ENCODE measurements around the gene KCNK3.

KCNK3 gene

DNA sequence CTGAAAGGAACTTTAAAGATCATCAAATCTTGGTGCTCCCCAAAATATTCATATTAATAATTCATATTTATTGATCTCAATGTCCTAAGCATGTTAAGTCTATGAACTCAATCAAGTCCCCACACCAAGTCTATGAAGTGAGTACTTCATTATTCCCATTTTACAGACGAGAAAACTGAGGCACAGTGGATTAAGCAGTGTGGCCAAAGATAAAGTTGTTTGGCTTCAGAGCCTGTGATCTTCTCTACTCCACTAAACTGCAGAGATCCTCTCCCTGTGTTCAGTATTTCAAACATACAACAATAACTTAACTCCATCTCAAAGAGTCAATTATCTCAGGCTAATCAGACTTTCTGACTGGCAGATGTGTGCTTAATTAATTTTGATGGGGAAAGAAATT, 29.8 kb downstream of the KCNK3 start:
- H3K27me3 ChIP-seq (replicated peaks; ENCODE audit: control insufficient read depth, insufficient read depth, low read length) = no peaks in the 10 kb centered on the region
- TF ChIP-seq, protein P1, sequence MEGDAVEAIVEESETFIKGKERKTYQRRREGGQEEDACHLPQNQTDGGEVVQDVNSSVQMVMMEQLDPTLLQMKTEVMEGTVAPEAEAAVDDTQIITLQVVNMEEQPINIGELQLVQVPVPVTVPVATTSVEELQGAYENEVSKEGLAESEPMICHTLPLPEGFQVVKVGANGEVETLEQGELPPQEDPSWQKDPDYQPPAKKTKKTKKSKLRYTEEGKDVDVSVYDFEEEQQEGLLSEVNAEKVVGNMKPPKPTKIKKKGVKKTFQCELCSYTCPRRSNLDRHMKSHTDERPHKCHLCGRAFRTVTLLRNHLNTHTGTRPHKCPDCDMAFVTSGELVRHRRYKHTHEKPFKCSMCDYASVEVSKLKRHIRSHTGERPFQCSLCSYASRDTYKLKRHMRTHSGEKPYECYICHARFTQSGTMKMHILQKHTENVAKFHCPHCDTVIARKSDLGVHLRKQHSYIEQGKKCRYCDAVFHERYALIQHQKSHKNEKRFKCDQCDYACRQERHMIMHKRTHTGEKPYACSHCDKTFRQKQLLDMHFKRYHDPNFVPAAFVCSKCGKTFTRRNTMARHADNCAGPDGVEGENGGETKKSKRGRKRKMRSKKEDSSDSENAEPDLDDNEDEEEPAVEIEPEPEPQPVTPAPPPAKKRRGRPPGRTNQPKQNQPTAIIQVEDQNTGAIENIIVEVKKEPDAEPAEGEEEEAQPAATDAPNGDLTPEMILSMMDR (IDR thresholded peaks at IDR 0.05; ENCODE audit: insufficient read depth, low read length, poor library complexity, severe bottlenecking) = no peak
- no peak overlapping the region for H3K4me3 ChIP-seq (replicated peaks; ENCODE audit: low read depth, low read length)
- no peaks in the 10 kb centered on the region for H3K36me3 ChIP-seq (ENCODE audit: control insufficient read depth, insufficient read depth, low read length)
- no peak for DNase-seq (ENCODE audit: extremely low read depth, insufficient read length)

GRCh38 chr2:26722911-26723310, 30.4 kb downstream of the KCNK3 start:
- no peak for DNase-seq (ENCODE audit: extremely low read depth, insufficient read length)
- no peaks in the 10 kb centered on the region for H3K36me3 ChIP-seq (ENCODE audit: control insufficient read depth, insufficient read depth, low read length)
- H3K27me3 ChIP-seq (replicated peaks; ENCODE audit: control insufficient read depth, insufficient read depth, low read length) = no peaks in the 10 kb centered on the region
- TF ChIP-seq, protein P1 (IDR thresholded peaks at IDR 0.05; ENCODE audit: insufficient read depth, low read length, poor library complexity, severe bottlenecking) = no peak
- no peak overlapping the region for H3K4me3 ChIP-seq (replicated peaks; ENCODE audit: low read depth, low read length)

GRCh38 chr2:26723475-26723874, 31.0 kb downstream of the KCNK3 start:
- no peak overlapping the region for H3K4me3 ChIP-seq (replicated peaks; ENCODE audit: low read depth, low read length)
- TF ChIP-seq, protein P1 (IDR thresholded peaks at IDR 0.05; ENCODE audit: insufficient read depth, low read length, poor library complexity, severe bottlenecking) = no peak
- DNase-seq (ENCODE audit: extremely low read depth, insufficient read length) = no peak
- no peaks in the 10 kb centered on the region for H3K27me3 ChIP-seq (replicated peaks; ENCODE audit: control insufficient read depth, insufficient read depth, low read length)
- H3K36me3 ChIP-seq (ENCODE audit: control insufficient read depth, insufficient read depth, low read length) = no peaks in the 10 kb centered on the region

- Histone ChIP-seq H3K27me3 (replicated peaks; ENCODE audit: control insufficient read depth, insufficient read depth, low read length) (no peaks in the 10 kb centered on the region), H3K36me3 (ENCODE audit: control insufficient read depth, insufficient read depth, low read length) (no peaks in the 10 kb centered on the region), H3K4me3 (replicated peaks; ENCODE audit: low read depth, low read length) (no peak overlapping the region)
- TF ChIP-seq, protein P1 (IDR thresholded peaks at IDR 0.05; ENCODE audit: insufficient read depth, low read length, poor library complexity, severe bottlenecking) = no peak
- no peak for DNase-seq (ENCODE audit: extremely low read depth, insufficient read length)
These were observed 31.6 kb downstream of the KCNK3 start for GRCh38 chr2:26723991-26724750.

GRCh38 chr2:26724784-26725520, 32.4 kb downstream of the KCNK3 start:
- no peaks in the 10 kb centered on the region for H3K36me3 ChIP-seq (ENCODE audit: control insufficient read depth, insufficient read depth, low read length)
- H3K27me3 ChIP-seq (replicated peaks; ENCODE audit: control insufficient read depth, insufficient read depth, low read length) = no peaks in the 10 kb centered on the region
- no peak overlapping the region for H3K4me3 ChIP-seq (replicated peaks; ENCODE audit: low read depth, low read length)
- TF ChIP-seq, protein P1 (IDR thresholded peaks at IDR 0.05; ENCODE audit: insufficient read depth, low read length, poor library complexity, severe bottlenecking) = no peak
- DNase-seq (ENCODE audit: extremely low read depth, insufficient read length) = no peak

Data from GM06990 (cell line).